ENCODE results near the gene EIF1AD. TPM values are rescaled to one million over a fixed set of nuclear protein-coding genes. Genes with fewer than 3 reads are reported as not detected.

The EIF1AD gene
- total RNA-seq, 2 donors from 2014 or later: 33.6 to 37.3 TPM

DNA sequence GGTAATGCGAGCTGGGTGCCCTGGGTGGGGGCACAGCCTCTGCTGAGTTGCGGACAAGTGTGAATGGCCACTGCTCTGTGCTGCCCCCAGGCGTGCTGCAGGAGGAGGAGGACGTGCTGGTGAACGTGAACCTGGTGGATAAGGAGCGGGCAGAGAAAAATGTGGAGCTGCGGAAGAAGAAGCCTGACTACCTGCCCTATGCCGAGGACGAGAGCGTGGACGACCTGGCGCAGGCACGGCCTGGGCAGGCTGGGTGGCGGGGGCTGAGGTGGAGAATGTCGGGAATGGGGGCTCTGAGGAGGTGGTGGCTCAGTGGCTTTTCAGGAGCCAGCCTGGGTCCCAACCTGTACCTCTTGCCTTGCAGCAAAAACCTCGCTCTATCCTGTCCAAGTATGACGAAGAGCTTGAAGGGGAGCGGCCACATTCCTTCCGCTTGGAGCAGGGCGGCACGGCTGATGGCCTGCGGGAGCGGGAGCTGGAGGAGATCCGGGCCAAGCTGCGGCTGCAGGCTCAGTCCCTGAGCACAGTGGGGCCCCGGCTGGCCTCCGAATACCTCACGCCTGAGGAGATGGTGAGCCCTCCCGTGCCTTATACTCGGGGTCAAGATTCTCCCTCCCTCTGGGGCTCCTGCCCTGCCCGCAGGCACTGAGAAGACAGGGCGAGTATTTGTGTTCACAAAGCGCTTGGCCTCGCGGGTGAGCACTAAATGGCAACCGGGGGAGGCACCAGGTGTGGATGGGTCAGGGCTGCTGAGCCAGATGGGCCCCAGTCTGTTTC is 35.8 kb downstream of the EIF1AD start:
- TF ChIP-seq, protein P1, sequence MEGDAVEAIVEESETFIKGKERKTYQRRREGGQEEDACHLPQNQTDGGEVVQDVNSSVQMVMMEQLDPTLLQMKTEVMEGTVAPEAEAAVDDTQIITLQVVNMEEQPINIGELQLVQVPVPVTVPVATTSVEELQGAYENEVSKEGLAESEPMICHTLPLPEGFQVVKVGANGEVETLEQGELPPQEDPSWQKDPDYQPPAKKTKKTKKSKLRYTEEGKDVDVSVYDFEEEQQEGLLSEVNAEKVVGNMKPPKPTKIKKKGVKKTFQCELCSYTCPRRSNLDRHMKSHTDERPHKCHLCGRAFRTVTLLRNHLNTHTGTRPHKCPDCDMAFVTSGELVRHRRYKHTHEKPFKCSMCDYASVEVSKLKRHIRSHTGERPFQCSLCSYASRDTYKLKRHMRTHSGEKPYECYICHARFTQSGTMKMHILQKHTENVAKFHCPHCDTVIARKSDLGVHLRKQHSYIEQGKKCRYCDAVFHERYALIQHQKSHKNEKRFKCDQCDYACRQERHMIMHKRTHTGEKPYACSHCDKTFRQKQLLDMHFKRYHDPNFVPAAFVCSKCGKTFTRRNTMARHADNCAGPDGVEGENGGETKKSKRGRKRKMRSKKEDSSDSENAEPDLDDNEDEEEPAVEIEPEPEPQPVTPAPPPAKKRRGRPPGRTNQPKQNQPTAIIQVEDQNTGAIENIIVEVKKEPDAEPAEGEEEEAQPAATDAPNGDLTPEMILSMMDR (IDR thresholded peaks at IDR 0.05): no peak
- no peak for TF ChIP-seq POLR2AphosphoS5 (IDR thresholded peaks at IDR 0.05)
- no peak for TF ChIP-seq POLR2A (IDR thresholded peaks at IDR 0.05)
- intact Hi-C loops (cut with DNase I): no loop called here
- H3K36me3 ChIP-seq: peaks cover 18 to 33% of the 10 kb centered on the region in 2 donors

DNA sequence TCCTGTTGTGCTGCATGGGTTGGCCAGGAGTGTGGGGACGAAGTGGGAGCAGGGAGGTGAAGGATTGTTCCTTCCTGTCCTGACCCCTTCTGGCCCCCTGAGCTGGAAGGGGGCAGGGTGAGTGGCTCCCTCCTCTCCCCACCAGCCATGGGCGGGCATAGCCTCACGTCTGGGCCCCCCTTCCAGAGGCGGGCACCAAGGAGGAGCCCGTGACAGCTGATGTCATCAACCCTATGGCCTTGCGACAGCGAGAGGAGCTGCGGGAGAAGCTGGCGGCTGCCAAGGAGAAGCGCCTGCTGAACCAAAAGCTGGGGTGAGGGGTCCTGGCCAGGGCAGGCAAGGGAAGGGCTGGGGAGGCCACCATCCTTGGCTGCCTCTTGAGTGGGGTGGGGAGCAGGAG is 37.1 kb downstream of the EIF1AD start:
- intact Hi-C loops (cut with DNase I): loop anchor here (5.0 kb wide), 1 partner anchor 48 kb away; the partner anchor contains the start of genes C11orf68 and DRAP1
- peaks cover 18 to 33% of the 10 kb centered on the region in 2 donors for H3K36me3 ChIP-seq

More for the DNA sequence above, 35.8 kb downstream of the EIF1AD start:
- no peak for DNase-seq (ENCODE audit: low spot score)
- WGBS: 91% methylated on average over 36 of the region's 36 CpGs
- Histone ChIP-seq H3K27ac (no peak overlapping the region), H3K9me3 (no peaks in the 10 kb centered on the region), H3K4me1 (replicated peaks) (peaks cover 12% of the 10 kb centered on the region), H3K4me3 (no peak overlapping the region), H3K27me3 (replicated peaks; ENCODE audit: insufficient read depth) (no peaks in the 10 kb centered on the region)

DNA sequence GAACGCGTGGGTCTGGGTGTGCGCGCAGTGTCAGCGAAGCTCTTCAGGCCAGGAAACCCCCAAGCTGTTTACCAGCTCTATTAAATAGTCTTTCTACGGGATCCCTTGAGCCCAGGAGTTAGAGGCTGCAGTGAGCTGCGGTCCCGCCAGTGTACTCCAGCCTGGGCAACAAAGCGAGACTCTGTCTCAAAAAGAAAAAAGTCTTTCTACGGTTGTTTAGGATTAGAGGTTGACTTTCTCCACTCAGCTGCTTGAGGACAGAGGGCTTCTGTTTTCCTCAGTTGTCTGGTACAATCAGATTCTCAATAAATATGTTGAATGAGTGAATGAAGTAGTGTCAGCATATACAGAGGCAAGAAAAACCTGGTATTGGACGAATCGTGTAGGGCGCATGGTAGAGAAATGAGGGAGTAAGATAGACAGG is 39.8 kb downstream of the EIF1AD start:
- DNase-seq (ENCODE audit: low spot score): no peak
- no peaks in the 10 kb centered on the region for H3K27me3 ChIP-seq (replicated peaks; ENCODE audit: insufficient read depth)
- TF ChIP-seq POLR2A (IDR thresholded peaks at IDR 0.05) (no peak), POLR2AphosphoS5 (IDR thresholded peaks at IDR 0.05) (no peak)
- TF ChIP-seq, protein P1 (IDR thresholded peaks at IDR 0.05): no peak
- peak overlapping the region; percentile 89 to 100 for H3K4me3 ChIP-seq
- 4% methylated on average over 13 of the region's 13 CpGs for WGBS
- H3K4me1 ChIP-seq (replicated peaks): peaks cover 12% of the 10 kb centered on the region
- H3K36me3 ChIP-seq: peaks cover 18 to 28% of the 10 kb centered on the region in 2 donors
- H3K27ac ChIP-seq: peak overlapping the region; percentile 74 to 81
- H3K9me3 ChIP-seq: no peaks in the 10 kb centered on the region
- intact Hi-C loops (cut with DNase I): loop anchor here (5.0 kb wide), 1 partner anchor 45 kb away; the partner anchor contains the start of genes C11orf68 and DRAP1

More for the DNA sequence above, 37.1 kb downstream of the EIF1AD start:
- 80% methylated on average over 10 of the region's 10 CpGs for WGBS
- Histone ChIP-seq H3K27ac (no peak overlapping the region), H3K4me3 (no peak overlapping the region), H3K27me3 (replicated peaks; ENCODE audit: insufficient read depth) (no peaks in the 10 kb centered on the region), H3K4me1 (replicated peaks) (peaks cover 12% of the 10 kb centered on the region), H3K9me3 (no peaks in the 10 kb centered on the region)
- no peak for TF ChIP-seq POLR2A (IDR thresholded peaks at IDR 0.05)
- DNase-seq (ENCODE audit: low spot score): no peak

DNA sequence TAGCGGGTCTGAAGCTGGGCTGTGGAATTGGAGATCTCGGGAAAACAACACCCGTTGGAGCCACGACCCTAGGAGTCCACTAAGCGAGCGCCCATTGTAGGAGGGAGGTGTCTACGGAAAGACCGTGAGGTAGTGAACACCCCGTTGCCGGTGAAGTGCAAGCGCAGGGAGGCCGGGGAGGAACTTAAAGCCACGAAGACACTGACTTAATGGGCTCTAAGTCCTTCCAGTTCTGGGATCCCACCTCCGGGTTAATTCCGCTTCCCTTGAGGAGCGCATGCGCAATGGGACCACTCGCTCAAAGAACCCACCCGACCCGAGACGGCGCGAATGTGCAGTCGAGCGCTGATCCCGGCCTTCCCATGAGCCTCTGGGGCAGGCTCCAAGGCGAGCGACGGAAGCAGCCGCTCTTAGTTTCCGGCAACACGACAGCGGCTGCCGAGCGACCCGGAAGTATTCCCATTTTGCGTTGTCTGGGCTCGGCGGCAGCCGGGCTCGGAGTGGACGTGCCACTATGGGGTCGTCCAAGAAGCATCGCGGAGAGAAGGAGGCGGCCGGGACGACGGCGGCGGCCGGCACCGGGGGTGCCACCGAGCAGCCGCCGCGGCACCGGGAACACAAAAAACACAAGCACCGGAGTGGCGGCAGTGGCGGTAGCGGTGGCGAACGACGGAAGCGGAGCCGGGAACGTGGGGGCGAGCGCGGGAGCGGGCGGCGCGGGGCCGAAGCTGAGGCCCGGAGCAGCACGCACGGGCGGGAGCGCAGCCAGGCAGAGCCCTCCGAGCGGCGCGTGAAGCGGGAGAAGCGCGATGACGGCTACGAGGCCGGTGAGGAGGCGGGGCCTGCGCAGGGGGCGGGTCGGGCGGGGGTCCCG is 40.5 kb downstream of the EIF1AD start, which contains the start of gene SART1:
TSS of gene SART1 (plus strand) at position 468 of the 874 bp plus-strand sequence. CDS start at position 515, 47 bp downstream.
- H3K27me3 ChIP-seq (replicated peaks; ENCODE audit: insufficient read depth): no peaks in the 10 kb centered on the region

More for the DNA sequence above, 40.5 kb downstream of the EIF1AD start, which contains the start of gene SART1:
- H3K36me3 ChIP-seq: peaks cover 13 to 22% of the 10 kb centered on the region in 2 donors
- DNase-seq (ENCODE audit: low spot score): peak; percentile 96
- under 1% methylated on average over 93 of the region's 97 CpGs for WGBS
- H3K4me1 ChIP-seq (replicated peaks): peaks cover 12% of the 10 kb centered on the region
- H3K4me3 ChIP-seq: peak within 1 kb of the TSS; percentile 89 to 100
- H3K27ac ChIP-seq: peak within 1 kb of the TSS; percentile 74 to 81
- peak; percentile 100 for TF ChIP-seq POLR2AphosphoS5 (IDR thresholded peaks at IDR 0.05)
- TF ChIP-seq POLR2A (IDR thresholded peaks at IDR 0.05): peak; percentile 48
- TF ChIP-seq, protein P1 (IDR thresholded peaks at IDR 0.05): peak in 2 of 4 experiments; percentile 26 to 31
- no peaks in the 10 kb centered on the region for H3K9me3 ChIP-seq
- intact Hi-C loops (cut with DNase I): loop anchor here (2.0 to 5.0 kb wide), 3 partner anchors 41 to 73 kb away; partner anchors contain the start of genes BANF1, C11orf68, DRAP1 and EIF1AD
